Effector memory CD4-positive, alpha-beta T cell (primary cell): ENCODE results near the gene WDR86.

ENCODE experiments used
- DNase-seq, 3 donors: peaks; one replicate each; pipeline ENCODE4 v3.0.0-alpha.2; 2020
- H3K27ac ChIP-seq: 2 replicates; pipeline ENCODE4 v1.7.0; 2013; ENCODE audit warnings: mild to moderate bottlenecking, low read length, moderate library complexity; ENCODE audit not compliant: insufficient read depth, poor library complexity, severe bottlenecking
- H3K27me3 ChIP-seq: replicated peaks from 2 replicates; pipeline ENCODE4 v1.7.0; 2013; ENCODE audit warnings: mild to moderate bottlenecking, low read length; ENCODE audit not compliant: insufficient read depth, control insufficient read depth, poor library complexity, severe bottlenecking
- H3K36me3 ChIP-seq: 2 replicates; pipeline ENCODE4 v1.7.0; 2013; ENCODE audit warnings: mild to moderate bottlenecking, low read length, moderate library complexity; ENCODE audit not compliant: control insufficient read depth, insufficient read depth
- H3K4me1 ChIP-seq: 2 replicates; pipeline ENCODE4 v1.7.0; 2013; ENCODE audit warnings: low read length, mild to moderate bottlenecking; ENCODE audit not compliant: control insufficient read depth, insufficient read depth, poor library complexity, severe bottlenecking
- H3K4me3 ChIP-seq: 2 replicates; pipeline ENCODE4 v1.7.0; 2013; ENCODE audit warnings: low read length, low read depth, mild to moderate bottlenecking; ENCODE audit not compliant: insufficient read depth, poor library complexity, severe bottlenecking
- H3K9me3 ChIP-seq: 2 replicates; pipeline ENCODE4 v1.7.0; 2013; ENCODE audit warnings: mild to moderate bottlenecking, low read length, moderate library complexity; ENCODE audit not compliant: control insufficient read depth

The WDR86 gene

DNA sequence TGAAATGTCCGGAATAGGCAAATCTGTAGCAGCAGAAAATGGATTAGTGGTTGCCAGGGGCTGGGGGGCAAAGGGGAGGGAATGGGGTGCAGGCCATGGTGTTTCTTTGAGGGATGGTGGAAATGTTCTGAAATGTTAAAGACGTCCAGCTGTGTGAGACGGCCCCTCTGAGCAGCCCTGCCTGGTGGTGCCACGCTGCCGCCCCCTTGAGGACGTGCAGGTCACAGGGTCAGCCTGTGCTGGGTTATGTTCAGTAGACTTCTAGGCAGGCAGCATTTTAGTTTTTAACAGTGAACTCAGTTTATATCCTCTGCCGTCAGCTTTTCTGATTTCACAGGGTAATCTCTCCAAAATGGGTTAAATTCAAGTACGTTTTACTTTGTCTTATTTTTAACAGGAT is 58.8 kb downstream of the WDR86 start:
- H3K27ac ChIP-seq, result peak overlapping the region; percentile 86
- DNase-seq, result no peak
- H3K36me3 ChIP-seq, result peaks cover 47% of the 10 kb centered on the region
- no peaks in the 10 kb centered on the region for H3K27me3 ChIP-seq
- H3K4me3 ChIP-seq, result no peak overlapping the region
- H3K9me3 ChIP-seq, result no peaks in the 10 kb centered on the region
- peaks cover 30% of the 10 kb centered on the region for H3K4me1 ChIP-seq

GRCh38 chr7:151349507-151349853 is 60.4 kb downstream of the WDR86 start:
- peak overlapping the region; percentile 47 for H3K4me3 ChIP-seq
- peaks cover 30% of the 10 kb centered on the region for H3K4me1 ChIP-seq
- H3K36me3 ChIP-seq, result peaks cover 43% of the 10 kb centered on the region
- no peak for DNase-seq
- H3K27me3 ChIP-seq, result no peaks in the 10 kb centered on the region
- H3K27ac ChIP-seq, result peak overlapping the region; percentile 86
- no peaks in the 10 kb centered on the region for H3K9me3 ChIP-seq

- no peak for DNase-seq
- H3K27ac ChIP-seq, result peak overlapping the region; percentile 86
- no peak overlapping the region for H3K4me3 ChIP-seq
- no peaks in the 10 kb centered on the region for H3K27me3 ChIP-seq
- H3K4me1 ChIP-seq, result peaks cover 30% of the 10 kb centered on the region
- H3K9me3 ChIP-seq, result no peaks in the 10 kb centered on the region
- H3K36me3 ChIP-seq, result peaks cover 41% of the 10 kb centered on the region
Measured at GRCh38 chr7:151348970-151349369, 60.9 kb downstream of the WDR86 start.

DNA sequence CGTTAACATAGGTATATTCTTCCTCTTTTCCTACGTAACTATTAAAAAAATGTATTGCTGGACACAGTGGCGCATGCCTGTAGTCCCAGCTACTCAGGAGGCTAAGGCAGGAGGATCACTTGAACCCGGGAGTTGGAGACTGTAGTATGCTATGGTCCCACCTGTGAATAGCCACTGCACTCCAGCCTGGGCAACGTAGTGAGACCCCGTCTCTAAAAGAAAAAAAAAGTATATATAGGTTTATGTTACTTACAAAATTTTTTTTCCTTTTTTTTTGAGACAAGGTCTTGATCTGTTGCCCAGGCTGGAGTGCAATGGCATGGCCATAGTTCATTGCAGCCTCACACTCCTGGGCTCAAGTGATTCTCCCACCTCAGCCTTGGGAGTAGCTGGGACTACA is 62.6 kb downstream of the WDR86 start:
- no peaks in the 10 kb centered on the region for H3K27me3 ChIP-seq
- H3K27ac ChIP-seq, result no peak overlapping the region
- H3K36me3 ChIP-seq, result peaks cover 29% of the 10 kb centered on the region
- no peak overlapping the region for H3K4me3 ChIP-seq
- H3K4me1 ChIP-seq, result peaks cover 34% of the 10 kb centered on the region
- H3K9me3 ChIP-seq, result no peaks in the 10 kb centered on the region
- DNase-seq, result no peak

- H3K27me3 ChIP-seq, result no peaks in the 10 kb centered on the region
- H3K4me3 ChIP-seq, result no peak overlapping the region
- no peaks in the 10 kb centered on the region for H3K9me3 ChIP-seq
- peak overlapping the region; percentile 21 for H3K27ac ChIP-seq
- no peak for DNase-seq
- H3K4me1 ChIP-seq, result peaks cover 27% of the 10 kb centered on the region
- peaks cover 29% of the 10 kb centered on the region for H3K36me3 ChIP-seq
Measured at GRCh38 chr7:151346470-151346769, 63.4 kb downstream of the WDR86 start.

- Histone ChIP-seq H3K9me3 (no peaks in the 10 kb centered on the region), H3K4me3 (no peak overlapping the region), H3K27ac (no peak overlapping the region), H3K36me3 (peaks cover 29% of the 10 kb centered on the region), H3K27me3 (no peaks in the 10 kb centered on the region), H3K4me1 (peaks cover 26% of the 10 kb centered on the region)
- no peak for DNase-seq
Measured at GRCh38 chr7:151345576-151346469, 64.0 kb downstream of the WDR86 start.

- no peaks in the 10 kb centered on the region for H3K9me3 ChIP-seq
- H3K36me3 ChIP-seq, result peaks cover 29% of the 10 kb centered on the region
- H3K27me3 ChIP-seq, result no peaks in the 10 kb centered on the region
- H3K4me1 ChIP-seq, result peaks cover 15% of the 10 kb centered on the region
- DNase-seq, result no peak
- no peak overlapping the region for H3K4me3 ChIP-seq
- no peak overlapping the region for H3K27ac ChIP-seq
Measured at GRCh38 chr7:151343516-151343915, 66.3 kb downstream of the WDR86 start.

- peaks cover 25% of the 10 kb centered on the region for H3K36me3 ChIP-seq
- H3K27ac ChIP-seq, result peak overlapping the region; percentile 85
- DNase-seq, result no peak
- H3K4me3 ChIP-seq, result peak overlapping the region; percentile 99
- no peaks in the 10 kb centered on the region for H3K9me3 ChIP-seq
- no peaks in the 10 kb centered on the region for H3K27me3 ChIP-seq
- peaks cover 15% of the 10 kb centered on the region for H3K4me1 ChIP-seq
Measured at GRCh38 chr7:151342811-151343210, 67.0 kb downstream of the WDR86 start.

- no peak for DNase-seq
- H3K27me3 ChIP-seq, result no peaks in the 10 kb centered on the region
- peaks cover 15% of the 10 kb centered on the region for H3K4me1 ChIP-seq
- peak overlapping the region; percentile 99 for H3K4me3 ChIP-seq
- no peaks in the 10 kb centered on the region for H3K9me3 ChIP-seq
- H3K27ac ChIP-seq, result peak overlapping the region; percentile 85
- H3K36me3 ChIP-seq, result peaks cover 19% of the 10 kb centered on the region
Measured at GRCh38 chr7:151342102-151342646, 67.7 kb downstream of the WDR86 start.

DNA sequence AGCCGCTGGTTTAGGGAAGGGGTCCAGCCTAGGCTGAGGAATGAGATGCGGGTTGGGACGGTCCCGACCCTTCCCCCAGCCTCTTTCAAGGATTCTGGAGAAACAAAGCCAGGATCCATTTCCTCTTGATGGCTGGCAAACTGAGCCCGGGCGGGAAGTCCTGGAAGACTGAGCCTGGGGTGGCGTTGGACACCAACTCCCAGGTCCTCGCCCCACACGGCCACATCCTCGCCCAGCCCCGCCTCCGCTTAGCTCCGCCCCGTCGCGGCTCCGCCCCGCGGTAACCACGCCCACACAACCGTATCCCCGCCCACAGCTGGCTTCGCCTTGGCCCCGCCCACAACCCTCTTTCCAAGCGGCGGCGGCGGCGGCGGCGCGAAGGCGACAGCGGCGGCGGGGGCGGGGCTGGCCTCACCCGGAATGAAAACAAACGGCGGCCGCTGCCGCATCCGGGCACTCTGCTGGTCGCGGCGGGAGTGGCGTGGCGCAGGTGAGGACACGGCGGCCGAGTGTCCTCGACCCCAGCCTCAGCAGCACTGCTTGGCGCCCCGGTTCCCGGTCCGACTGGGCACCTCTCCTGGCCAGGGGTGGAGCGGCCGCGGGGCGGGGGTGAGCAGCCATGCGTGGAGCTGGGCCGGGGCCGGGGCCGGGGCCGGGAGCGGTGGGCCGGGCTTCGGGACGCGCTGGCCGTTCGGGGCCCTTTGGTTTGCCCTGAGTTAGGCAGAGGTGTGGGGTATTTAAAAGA is 68.3 kb downstream of the WDR86 start, which contains the start of gene NUB1:
NUB1 (plus strand) TSS at position 456 of the 745 bp plus-strand sequence. CDS start 3,538 bp downstream, outside the sequence.
- peaks cover 13% of the 10 kb centered on the region for H3K36me3 ChIP-seq
- peak; percentile 82 to 87 (median 83) for DNase-seq
- H3K27ac ChIP-seq, result peak within 1 kb of the TSS; percentile 85
- H3K27me3 ChIP-seq, result no peaks in the 10 kb centered on the region
- H3K4me1 ChIP-seq, result peaks cover 15% of the 10 kb centered on the region
- H3K9me3 ChIP-seq, result no peaks in the 10 kb centered on the region
- H3K4me3 ChIP-seq, result peak within 1 kb of the TSS; percentile 99
